GM19351 (cell line): ENCODE measurements around the gene PFDN4.

Experiments used
- ATAC-seq: cut with Tn5 transposase; IDR thresholded peaks from one replicate; pipeline ENCODE4 v1.9.1; 2021; ENCODE audit warnings: mild to moderate bottlenecking, moderate library complexity; ENCODE audit not compliant: unreplicated experiment

PFDN4 gene

DNA sequence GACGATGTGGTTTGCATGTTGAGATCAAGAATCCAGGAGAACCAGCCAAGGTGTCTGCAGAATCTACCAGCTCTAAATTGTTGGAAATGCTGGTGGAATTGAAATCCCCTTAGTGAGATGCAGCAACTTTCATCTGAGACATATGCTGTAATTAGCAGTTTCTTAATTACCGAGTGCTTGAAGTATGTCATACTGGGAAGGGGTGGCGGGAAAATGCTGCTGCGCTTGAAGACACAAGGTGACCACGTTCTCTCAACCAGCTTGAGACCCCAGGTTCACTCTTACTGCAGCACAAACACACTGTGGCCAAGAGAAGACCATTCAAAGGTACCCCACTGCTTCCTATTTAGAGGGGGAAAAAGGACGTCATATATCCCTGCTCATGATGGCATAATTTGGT, 59.0 kb downstream of the PFDN4 start:
- no peak for ATAC-seq

DNA sequence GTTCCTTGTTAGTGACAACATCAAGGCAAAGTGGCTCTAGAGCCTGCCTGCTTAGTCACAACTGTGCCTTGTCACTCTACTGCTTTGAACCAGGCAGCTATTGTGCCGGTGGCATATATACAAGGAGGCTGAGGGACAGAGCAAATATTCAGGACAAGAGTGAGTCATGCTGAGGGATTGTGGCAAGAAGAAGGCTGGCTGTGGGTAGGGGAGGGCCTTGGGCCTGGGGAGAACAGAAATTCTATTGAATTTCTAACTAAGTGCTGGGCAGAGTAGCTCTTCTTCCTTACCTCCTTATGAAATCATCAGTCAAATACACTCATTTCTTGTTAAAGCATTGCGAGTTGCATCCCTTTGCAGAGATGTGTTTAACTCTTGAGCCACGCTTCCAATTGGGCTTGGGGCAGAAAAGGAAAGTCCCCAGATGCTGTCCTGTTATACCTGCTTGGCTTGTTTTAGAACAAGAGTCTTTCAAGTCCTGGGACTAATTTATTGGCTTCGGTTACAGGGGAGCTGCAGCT, 59.7 kb downstream of the PFDN4 start:
- no peak for ATAC-seq

DNA sequence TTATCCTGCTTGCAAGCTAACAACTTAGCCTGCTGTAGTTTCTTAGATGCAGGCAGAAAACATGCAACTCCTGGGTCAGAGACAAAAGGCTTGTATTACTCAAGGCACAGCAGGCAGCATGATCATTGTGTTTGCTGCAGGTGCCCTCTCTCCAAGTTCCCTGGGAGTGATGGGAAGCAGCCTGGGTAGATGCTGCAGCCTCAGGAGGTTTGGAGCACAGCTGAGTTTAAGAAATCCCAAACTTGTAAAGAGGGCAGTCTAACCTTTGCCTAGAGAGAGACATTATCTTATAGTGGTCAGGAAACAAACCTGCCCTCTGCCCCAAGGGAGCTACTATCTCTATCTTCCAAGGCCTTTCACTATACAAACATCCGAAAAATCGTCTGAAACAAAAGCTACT, 61.1 kb downstream of the PFDN4 start:
- no peak for ATAC-seq
